Measurements from ENCODE around the gene CDH4. TPM values are rescaled to one million over a fixed set of nuclear protein-coding genes. Genes with fewer than 3 reads are reported as not detected.

The CDH4 gene
- total and polyA plus RNA-seq, 2 of the 8 experiments (the other 6 are each of a cell fraction or from before 2014, with no cell fraction given), result 4.3 to 7.9 TPM

GRCh38 chr20:61657721-61658377 lies 405.8 kb downstream of the CDH4 start:
- H4K91ac ChIP-seq (replicated peaks; ENCODE audit: insufficient read length, low read length), result no peak overlapping the region
- POLR2A ChIA-PET (ENCODE audit: partially characterized antibody), result no interaction called here
- H4K20me1 ChIP-seq (replicated peaks in 1 of 2; ENCODE audit: control insufficient read depth in 1 of 2, insufficient read depth in 2 of 2, low read length in 2 of 2), result no peaks in the 10 kb centered on the region
- H4K8ac ChIP-seq (ENCODE audit: extremely low read depth, insufficient read depth, low read length), result no peak overlapping the region
- H2BK12ac ChIP-seq (ENCODE audit: low read depth, low read length), result no peak overlapping the region
- H3K23me2 ChIP-seq (ENCODE audit: low read depth, low read length), result no peaks in the 10 kb centered on the region
- H3K27ac ChIP-seq (ENCODE audit: low read depth, low read length), result no peak overlapping the region
- H3K14ac ChIP-seq (ENCODE audit: insufficient read length), result no peak overlapping the region
- CTCF ChIA-PET (ENCODE audit: partially characterized antibody), result interaction anchor here (1.5 kb wide), 1 partner anchor 9 kb away, joined by 3 read pairs; no protein-coding TSS in a partner anchor
- H3K9me3 ChIP-seq (ENCODE audit: insufficient read depth in 2 of 2, low read depth in 1 of 2, low read length in 1 of 2), result peaks cover 0 to 10% of the 10 kb centered on the region in 2 experiments; a peak in 2 of 4 replicates
- H3K4me3 ChIP-seq (ENCODE audit: extremely low read depth in 1 of 4, insufficient read depth in 2 of 4, low read depth in 3 of 4, low read length in 4 of 4), result no peak overlapping the region
- no peak overlapping the region for H3K4ac ChIP-seq (replicated peaks; ENCODE audit: insufficient read length, low read depth, low read length)
- no peak overlapping the region for H2BK5ac ChIP-seq (ENCODE audit: low read depth, low read length)
- no peak overlapping the region for H2AK5ac ChIP-seq (ENCODE audit: low read depth, low read length)
- H3K79me2 ChIP-seq (ENCODE audit: control insufficient read depth in 1 of 2, insufficient read depth in 2 of 2, low read length in 2 of 2), result no peaks in the 10 kb centered on the region
- H3K79me1 ChIP-seq (ENCODE audit: low read depth, low read length), result no peaks in the 10 kb centered on the region
- no peak overlapping the region for H2BK15ac ChIP-seq (ENCODE audit: low read length)
- peaks cover 0 to 5% (median 0%) of the 10 kb centered on the region in 4 experiments; a peak in 2 of 7 replicates for H3K4me1 ChIP-seq (replicated peaks in 1 of 4; ENCODE audit: control insufficient read depth in 3 of 4, insufficient read depth in 4 of 4, low read length in 3 of 4)
- no peak overlapping the region for H3K23ac ChIP-seq (ENCODE audit: insufficient read length)
- H2AFZ ChIP-seq (ENCODE audit: low read length), result no peak overlapping the region
- no peak for TF ChIP-seq NANOG (IDR thresholded peaks at IDR 0.05; ENCODE audit: insufficient read depth, low read depth, low read length, poor library complexity, severe bottlenecking)
- no peak for TF ChIP-seq CHD2 (IDR thresholded peaks at IDR 0.05; ENCODE audit: low read length)
- TF ChIP-seq E2F6 (IDR thresholded peaks at IDR 0.05), result no peak
- no peak for TF ChIP-seq POU5F1 (IDR thresholded peaks at IDR 0.05; ENCODE audit: low read depth, low read length)
- no peak for TF ChIP-seq CTBP2 (IDR thresholded peaks at IDR 0.05; ENCODE audit: borderline replicate concordance, insufficient read depth, insufficient read length, low read length)
- TF ChIP-seq EZH2 (IDR thresholded peaks at IDR 0.05; ENCODE audit: low read depth, low read length, severe bottlenecking), result no peak
- no peak for TF ChIP-seq EP300 (IDR thresholded peaks at IDR 0.05; ENCODE audit: borderline replicate concordance in 1 of 2, low read depth in 2 of 2, low read length in 2 of 2)
- TF ChIP-seq RNF2 (IDR thresholded peaks at IDR 0.05; ENCODE audit: borderline replicate concordance, low read depth, low read length, missing control alignments, poor library complexity, severe bottlenecking), result no peak
- H2BK20ac ChIP-seq (ENCODE audit: low read length), result no peak overlapping the region
- H3K56ac ChIP-seq (replicated peaks; ENCODE audit: insufficient read length, low read depth, low read length), result no peak overlapping the region
- no peak for DNase-seq (ENCODE audit: low read depth in 1 of 2, low spot score in 2 of 2)
- 89% methylated on average over 15 of the region's 15 CpGs; no CpG with 5 or more reads in 1 of the 2 experiments for WGBS, 2 experiments (ENCODE audit: extremely low coverage in 1 of 2, insufficient coverage in 1 of 2, insufficient read length in 1 of 2, insufficient replicate concordance in 2 of 2, low coverage in 1 of 2, low lambda C conversion rate in 2 of 2, missing lambda C conversion rate in 1 of 2)
- H3K36me3 ChIP-seq (ENCODE audit: control insufficient read depth in 2 of 4, insufficient read depth in 4 of 4, low read length in 3 of 4), result no peaks in the 10 kb centered on the region
- H4K5ac ChIP-seq (ENCODE audit: insufficient read length, low read depth, low read length), result no peak overlapping the region
- no peak overlapping the region; a peak in 1 of 7 replicates for H3K9ac ChIP-seq (replicated peaks in 1 of 4; ENCODE audit: extremely low read depth in 1 of 4, low read depth in 3 of 4, low read length in 3 of 4)
- peaks cover 0 to 4% (median 0%) of the 10 kb centered on the region in 4 experiments; a peak in 3 of 7 replicates for H3K27me3 ChIP-seq (replicated peaks in 1 of 4; ENCODE audit: control insufficient read depth in 3 of 4, extremely low read depth in 1 of 4, insufficient read depth in 3 of 4, low read length in 3 of 4)
- FAIRE-seq, result no peak
- H3K18ac ChIP-seq (ENCODE audit: extremely low read depth, low read length), result no peak overlapping the region
- H3K4me2 ChIP-seq (ENCODE audit: insufficient read depth in 1 of 2, low read depth in 2 of 2, low read length in 2 of 2), result no peak overlapping the region
- H2BK120ac ChIP-seq (replicated peaks; ENCODE audit: low read depth, low read length), result no peak overlapping the region

Measured in H1 (cell line).